CD4-positive, alpha-beta T cell treated with Interleukin-10 for 1 hour (primary cell): ENCODE data around the gene RCE1.

Source experiments
- DNase-seq: peaks from one replicate; pipeline ENCODE4 v3.0.0-alpha.2; 2020

Gene RCE1

DNA sequence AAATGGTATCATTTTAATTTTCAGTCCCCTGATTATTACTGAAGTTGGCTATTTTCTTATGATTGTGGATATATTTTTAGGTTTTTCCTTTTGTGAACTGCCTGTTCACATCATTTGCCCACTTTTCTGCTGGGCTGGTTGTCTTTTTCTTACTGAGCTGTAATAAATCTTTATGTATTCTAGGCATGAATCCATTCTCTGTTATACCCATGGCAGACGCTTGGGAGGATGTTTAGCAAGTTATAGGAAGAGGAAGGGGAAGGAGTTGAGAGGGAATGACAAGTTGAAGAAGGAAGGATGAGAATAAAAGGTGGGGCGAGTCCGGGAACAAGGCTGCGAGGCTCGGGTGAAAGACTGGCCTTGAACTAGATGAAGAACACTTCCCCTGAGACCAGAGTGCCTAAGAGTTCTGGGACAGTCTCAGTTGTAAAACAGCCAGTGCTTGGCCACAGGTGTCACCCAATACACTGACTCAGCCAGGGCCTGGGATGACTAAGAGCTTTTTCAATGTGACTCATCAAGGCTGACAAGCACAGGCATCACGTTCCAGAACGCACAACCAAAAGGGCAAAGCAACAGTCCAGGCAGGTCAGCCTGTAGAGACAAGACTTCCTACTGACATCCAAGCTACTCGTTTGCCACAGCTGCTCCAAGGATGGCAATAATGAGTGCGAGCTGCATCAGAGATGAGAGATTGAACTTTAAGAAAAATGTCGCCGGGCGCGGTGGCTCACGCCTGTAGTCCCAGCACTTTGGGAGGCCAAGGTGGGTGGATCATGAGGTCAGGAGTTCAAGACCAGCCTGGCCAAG lies 48.8 kb downstream of the RCE1 start:
- no peak for DNase-seq

DNA sequence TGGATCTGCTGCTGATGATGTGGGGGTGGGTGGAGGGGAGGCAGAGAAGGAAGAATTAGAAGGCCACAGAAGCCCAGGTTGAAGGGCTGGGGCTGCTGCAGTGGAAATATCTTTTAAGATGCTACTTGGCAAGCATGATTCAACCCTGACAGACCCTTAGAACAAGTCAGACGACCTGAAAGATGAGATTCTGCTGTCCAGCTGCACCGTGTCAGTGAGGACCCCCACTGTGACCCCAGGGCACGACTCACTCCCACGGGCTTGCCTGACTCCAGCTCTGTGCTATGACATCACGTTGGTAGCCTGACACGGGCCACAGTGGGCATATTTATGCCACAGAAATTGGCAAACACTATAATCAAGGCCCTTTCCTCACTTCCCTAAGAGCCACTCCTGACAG lies 49.7 kb downstream of the RCE1 start:
- DNase-seq, result no peak

DNA sequence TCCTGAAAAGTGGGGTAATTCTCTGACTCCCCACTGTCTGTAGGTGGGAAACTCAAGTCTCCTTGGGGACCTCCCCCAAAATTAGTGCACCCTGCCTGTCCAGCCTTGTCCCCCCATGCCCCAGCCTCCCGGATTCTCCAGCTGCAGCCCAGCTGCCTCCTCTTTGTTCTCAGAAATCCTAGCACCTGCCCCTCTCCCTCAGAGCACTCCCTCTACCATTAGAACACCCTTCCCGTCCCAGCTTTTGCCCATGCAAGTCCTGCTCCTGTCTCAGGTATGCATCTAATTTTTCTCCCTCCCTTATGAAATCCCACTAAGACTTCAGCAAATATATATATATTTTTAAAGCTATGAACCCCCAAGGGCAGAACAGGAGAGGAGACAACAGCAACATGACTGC lies 50.9 kb downstream of the RCE1 start:
- no peak for DNase-seq
